AG08396 (cell line): ENCODE results near the gene DDX1.

Source experiments
- DNase-seq: peaks from one replicate; pipeline ENCODE4 v3.0.0; 2012; ENCODE audit warnings: low spot score, mixed read lengths

Gene DDX1

DNA sequence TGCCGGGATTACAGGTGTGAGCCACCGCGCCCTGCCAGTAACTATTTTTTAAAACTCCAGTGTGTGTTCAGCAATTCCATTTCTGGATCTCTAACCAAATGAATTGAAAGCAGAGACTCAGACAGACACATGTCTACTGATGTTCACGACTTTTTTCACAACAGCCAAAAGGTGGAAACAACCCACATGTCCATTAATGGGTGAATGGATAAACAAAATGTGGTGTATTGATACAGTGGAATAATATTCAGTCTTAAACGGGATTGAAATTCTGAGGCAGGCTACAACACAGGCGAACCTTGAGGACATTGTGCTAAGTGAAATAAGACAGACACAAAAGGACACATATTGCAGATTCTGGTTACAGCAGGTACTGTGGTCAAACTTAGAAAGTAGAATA lies 55.0 kb downstream of the DDX1 start:
- DNase-seq = no peak

DNA sequence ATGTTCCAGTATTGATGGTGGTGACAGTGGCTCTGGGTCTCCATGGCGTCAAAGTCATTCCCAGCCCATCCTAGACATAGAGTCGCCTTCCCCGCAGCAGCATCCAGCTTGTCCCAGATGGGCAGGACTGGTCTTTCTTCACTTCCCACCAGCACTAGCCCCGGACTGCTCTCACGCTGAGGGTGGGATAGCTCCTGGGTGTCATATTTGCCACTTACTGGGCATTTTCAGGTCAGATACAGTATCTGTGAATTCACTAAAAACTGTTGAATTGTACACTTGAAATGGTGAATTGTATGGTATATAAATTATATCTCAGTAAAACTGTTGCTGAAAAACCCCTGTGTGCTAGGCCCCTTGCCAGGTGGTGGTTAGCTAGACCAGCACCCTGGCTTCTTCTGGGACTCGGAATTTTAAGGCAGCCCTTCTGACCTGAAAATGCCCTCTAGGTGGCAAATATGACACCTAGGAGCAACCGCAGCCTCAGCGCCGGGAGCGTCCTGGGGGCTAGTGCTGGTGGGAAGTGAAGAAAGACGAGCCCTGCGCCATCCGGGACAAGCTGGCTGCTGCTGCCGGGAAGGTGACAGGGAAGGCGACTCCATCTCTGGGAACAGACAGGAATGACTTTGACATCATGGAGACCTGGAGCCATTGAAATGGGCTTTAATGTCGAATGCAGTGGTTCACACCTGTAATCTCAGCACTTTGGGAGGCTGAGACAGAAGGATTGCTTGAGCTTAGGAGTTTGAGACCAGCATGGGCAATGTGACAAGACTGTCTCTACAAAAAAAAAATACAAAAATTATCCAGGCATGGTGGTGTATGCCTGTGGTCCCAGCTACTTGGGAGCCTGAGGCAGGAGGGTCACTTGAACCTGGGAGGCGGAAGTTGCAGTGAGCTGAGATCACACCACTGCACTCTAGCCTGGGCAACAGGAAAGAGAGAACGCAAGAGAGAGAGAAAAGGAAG lies 56.2 kb downstream of the DDX1 start:
- no peak for DNase-seq

DNA sequence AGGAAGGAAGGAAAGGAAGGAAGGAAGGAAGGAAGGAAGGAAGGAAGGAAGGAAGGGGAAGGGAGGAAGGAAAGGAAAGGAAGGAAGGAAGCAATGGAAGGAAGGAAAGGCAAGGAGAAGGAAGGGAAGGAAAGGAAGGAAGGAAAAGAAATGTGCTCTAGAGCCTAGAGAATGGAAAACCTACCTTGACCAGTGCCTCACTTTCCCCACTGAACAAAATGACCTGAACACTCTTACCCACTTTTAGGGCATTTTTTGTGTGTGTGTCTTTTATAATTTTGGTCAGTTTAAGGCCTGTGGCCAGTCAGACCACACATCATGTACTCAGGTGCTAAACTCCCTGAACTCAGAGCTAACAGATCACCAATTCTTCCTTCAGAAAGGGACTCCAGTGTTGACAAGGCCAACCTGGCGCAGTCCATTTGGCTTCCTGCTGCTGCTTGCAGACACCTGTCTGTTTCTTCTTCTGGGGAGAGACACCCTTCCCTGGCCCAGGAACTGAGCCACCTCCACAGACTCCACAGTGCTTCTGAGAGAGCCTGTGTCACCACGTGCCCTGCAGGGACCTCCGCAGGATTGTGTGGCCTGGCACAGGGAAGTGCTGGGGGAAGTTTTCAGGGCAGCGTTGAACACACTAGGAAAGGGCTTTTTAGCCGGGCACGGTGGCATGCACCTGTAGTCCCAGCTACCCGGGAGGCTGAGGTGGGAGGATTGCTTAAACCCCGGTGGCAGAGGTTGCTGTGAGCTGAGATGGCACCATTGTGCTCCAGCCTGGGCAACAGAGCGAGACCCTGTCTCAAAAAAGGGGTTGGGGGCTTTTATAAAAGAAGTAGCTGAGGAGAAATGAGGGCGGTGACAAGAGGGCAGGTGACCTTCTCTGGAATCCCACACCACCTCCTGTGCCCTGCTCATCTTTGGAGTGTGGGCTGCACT lies 57.2 kb downstream of the DDX1 start:
- no peak for DNase-seq

DNA sequence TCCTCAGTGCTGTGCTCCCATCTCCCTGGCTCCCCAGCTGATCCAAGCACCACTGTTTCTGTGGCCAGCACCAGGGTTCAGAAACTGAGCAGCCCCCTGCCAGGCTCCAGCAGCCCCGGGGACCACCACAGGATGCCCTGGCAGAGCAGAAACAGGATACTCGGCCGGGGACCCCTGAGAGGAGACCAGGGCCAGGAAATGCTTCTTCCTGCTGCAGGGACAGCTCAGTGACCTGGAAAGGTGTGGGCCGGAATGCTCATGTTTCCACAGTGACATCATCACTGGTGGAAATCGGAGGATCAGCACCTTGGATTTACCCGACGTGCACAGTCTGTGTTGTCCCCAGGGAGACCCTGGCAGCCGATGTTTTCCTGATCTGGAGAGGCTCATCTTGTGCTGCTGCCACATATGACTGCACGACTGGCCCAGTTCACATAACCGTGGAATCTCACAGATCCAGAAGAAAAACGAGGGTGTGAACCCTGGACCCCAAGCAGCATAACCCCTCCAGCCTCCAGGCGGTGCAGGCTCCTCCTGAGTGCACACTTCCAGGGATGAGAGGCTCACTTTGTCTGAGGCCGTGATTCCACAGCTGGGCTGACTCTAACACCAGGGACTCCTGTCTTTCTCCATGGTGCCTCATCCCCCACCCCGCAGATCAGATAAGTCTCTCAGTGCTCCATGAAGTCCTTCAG lies 58.0 kb downstream of the DDX1 start:
- DNase-seq = no peak

DNA sequence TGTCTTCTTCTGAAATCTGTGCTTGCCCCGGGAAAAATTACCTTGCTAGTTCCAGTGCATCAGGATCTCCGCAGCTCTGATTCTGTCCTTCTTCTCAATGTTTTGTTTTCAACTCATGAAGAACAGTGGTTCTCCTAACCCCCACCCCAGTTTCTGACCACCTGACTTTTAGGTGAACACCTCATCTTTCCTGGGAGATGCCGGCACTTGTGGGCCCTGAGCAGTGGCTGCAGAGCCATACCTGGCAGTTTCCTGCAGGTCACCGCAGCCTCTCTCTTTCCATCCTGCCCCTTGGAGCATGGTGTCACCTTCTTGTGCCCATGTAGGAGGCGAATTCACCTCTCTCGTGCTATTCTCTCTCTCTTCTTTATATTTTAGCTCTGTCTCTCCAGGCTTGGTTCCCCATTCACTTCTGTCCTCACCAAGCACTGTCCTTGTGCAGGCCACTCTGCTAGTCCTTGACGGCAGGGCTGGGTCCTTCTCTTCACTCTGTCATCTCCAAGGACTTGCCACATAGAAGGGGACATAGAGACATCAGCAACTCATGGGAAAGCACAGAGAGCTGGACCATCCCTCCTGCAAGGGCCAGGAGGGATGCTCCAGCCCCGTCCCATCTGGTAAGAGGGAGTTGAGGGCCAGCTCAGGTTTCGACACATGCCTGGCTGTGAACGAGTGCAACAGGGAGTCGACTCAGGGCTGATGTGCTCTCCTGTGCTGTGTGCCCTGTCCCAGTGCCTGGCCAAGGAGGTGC lies 59.1 kb downstream of the DDX1 start:
- no peak for DNase-seq

- no peak for DNase-seq
These were observed 59.7 kb downstream of the DDX1 start for GRCh38 chr2:15651367-15651727.

- no peak for DNase-seq
These were observed 60.6 kb downstream of the DDX1 start for GRCh38 chr2:15652252-15652651.

DNA sequence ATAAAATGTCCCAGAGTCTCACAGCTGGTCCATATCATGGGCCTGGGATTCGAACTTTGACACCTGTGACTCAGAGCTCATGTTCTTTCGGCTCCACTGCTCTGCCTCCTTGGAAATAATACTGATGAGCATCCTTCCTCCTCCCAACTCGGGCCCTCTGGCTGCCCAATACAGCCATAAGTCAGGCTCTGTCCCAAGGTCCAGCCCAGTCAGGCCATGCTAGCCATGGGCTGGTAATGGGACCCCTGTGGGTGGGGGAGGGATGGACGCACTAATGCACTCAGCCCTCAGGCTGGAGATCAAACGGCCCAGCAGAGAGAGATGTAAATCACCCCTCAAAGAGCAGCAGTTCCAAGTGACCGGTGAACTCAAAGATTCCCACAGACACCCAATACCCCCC lies 61.1 kb downstream of the DDX1 start:
- DNase-seq = no peak

GRCh38 chr2:15653806-15654726 lies 62.4 kb downstream of the DDX1 start:
- no peak for DNase-seq

- DNase-seq = no peak
These were observed 63.0 kb downstream of the DDX1 start for GRCh38 chr2:15654727-15655073.

DNA sequence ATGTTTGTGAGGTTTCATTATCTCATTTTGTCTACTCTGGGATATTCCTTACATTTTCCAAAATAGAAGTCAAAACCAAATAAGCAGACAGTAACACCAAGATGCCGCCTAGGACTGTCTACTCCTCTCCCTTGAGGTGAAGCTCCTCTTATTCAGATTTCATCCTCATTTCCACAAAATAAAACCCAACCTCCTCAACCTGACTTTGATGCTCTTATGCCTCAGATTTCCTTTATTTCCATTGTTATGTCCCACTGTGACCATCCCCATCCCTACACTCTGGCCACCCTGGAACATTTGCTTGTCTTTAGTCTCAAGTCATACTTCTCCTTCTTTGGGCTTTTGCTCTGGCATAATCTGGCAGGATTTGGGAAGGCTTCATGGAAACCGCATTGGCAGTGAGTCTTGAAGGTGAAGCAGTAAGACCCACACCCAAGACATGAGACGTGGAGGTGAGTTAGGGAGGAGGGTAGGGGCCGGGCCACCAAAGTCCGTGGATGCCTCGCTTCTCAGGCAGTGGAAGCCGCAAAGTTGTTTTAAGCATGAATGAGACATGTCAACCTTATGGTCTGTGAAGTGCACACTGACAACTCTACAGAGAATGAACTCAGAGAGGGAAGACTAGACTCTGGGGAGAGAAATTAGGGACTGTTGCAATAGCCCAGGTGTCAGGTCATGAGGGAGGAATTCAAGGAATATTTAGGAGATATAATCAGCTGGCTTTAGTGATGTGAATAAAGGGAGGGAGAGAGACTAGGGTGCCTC lies 63.6 kb downstream of the DDX1 start:
- DNase-seq = no peak

DNA sequence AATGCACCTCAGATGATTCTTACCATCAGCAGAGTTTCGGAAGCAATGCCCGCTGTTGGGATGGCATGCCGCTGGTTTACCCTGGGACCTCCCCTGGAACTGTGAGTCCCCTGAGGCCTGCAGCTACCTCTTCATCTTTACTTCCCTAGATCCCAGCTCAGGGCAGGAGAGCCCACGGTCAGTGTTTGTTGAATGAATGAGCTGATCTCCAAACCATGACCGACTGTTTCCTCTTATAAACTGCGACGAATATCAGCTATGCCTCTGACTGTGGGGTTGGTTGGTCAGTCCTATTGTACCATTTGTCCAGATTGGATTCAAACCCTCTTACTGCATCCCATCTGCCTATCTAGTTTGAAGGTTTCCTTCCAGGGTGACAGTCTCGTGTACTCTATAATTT lies 64.4 kb downstream of the DDX1 start:
- DNase-seq = no peak

- DNase-seq = no peak
These were observed 66.1 kb downstream of the DDX1 start for GRCh38 chr2:15657759-15658158.

- no peak for DNase-seq
These were observed 67.2 kb downstream of the DDX1 start for GRCh38 chr2:15658911-15659310.

GRCh38 chr2:15660491-15661294 lies 69.0 kb downstream of the DDX1 start:
- no peak for DNase-seq

- no peak for DNase-seq
These were observed 69.6 kb downstream of the DDX1 start for GRCh38 chr2:15661295-15661569.

GRCh38 chr2:15662026-15662425 lies 70.4 kb downstream of the DDX1 start:
- no peak for DNase-seq

- DNase-seq = no peak
These were observed 70.9 kb downstream of the DDX1 start for GRCh38 chr2:15662579-15662978.

DNA sequence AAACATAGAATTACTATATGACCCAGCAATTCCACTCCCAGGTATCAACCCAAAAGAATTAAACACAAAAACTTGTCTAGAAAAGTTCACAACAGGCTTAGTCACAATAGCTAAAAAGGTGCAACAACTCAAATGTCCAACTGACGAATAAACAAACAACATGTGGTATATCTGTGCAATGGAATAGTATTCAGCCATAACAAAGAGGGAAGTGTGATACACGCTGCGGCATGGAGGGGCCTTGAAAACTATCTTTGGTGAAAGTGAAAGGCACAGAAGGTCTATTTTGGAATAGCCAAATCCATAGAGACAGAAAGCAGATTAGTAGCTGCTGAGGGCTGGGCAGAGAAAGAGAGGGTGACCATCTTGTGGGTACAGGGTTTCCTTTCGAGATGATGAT lies 72.1 kb downstream of the DDX1 start:
- no peak for DNase-seq
